ENCODE results near the gene GTF2A1L.
"Not testable (repeated sequence)": the region's sequence is repeated elsewhere in the genome, so short reads cannot be mapped to it uniquely, and the experiment has no call there.

The GTF2A1L gene

GRCh38 chr2:48587961-48588360 is 29.7 kb upstream of the GTF2A1L start:
- Histone ChIP-seq H3K36me3 (replicated peaks) (no peaks in the 10 kb centered on the region), H3K27me3 (replicated peaks) (no peaks in the 10 kb centered on the region), H3K4me3 (ENCODE audit: low read depth, low read length) (no peak overlapping the region), H3K27ac (no peak overlapping the region)
- TF ChIP-seq, protein P1, sequence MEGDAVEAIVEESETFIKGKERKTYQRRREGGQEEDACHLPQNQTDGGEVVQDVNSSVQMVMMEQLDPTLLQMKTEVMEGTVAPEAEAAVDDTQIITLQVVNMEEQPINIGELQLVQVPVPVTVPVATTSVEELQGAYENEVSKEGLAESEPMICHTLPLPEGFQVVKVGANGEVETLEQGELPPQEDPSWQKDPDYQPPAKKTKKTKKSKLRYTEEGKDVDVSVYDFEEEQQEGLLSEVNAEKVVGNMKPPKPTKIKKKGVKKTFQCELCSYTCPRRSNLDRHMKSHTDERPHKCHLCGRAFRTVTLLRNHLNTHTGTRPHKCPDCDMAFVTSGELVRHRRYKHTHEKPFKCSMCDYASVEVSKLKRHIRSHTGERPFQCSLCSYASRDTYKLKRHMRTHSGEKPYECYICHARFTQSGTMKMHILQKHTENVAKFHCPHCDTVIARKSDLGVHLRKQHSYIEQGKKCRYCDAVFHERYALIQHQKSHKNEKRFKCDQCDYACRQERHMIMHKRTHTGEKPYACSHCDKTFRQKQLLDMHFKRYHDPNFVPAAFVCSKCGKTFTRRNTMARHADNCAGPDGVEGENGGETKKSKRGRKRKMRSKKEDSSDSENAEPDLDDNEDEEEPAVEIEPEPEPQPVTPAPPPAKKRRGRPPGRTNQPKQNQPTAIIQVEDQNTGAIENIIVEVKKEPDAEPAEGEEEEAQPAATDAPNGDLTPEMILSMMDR (IDR thresholded peaks at IDR 0.05; ENCODE audit: low read depth, low read length, missing control alignments), result no peak
- in situ Hi-C loops (cut with HindIII; ENCODE audit: low pct_ligation_motif_present, low sequenced_read_pairs), result no loop called here
- DNase-seq, result no peak

DNA sequence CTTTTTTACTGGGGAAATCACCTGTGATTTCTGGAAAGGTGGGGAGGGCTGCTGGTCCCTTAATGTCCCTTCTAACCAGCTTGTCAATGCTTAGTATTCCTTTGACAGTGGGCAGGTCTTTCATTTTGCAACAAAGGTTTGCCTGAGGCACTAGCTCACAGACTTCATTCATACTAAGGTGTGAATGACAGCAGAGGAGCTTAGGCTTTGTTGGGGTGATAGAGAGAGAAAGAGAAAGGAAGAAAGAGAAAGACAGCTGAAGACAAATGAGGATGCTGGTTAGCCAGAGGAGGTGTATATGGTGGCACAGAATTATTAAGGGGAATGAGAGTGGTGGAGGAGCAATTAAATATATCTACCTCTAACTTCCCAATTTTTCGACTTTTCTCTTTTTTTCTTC is 28.9 kb upstream of the GTF2A1L start:
- in situ Hi-C loops (cut with HindIII; ENCODE audit: low pct_ligation_motif_present, low sequenced_read_pairs), result no loop called here

DNA sequence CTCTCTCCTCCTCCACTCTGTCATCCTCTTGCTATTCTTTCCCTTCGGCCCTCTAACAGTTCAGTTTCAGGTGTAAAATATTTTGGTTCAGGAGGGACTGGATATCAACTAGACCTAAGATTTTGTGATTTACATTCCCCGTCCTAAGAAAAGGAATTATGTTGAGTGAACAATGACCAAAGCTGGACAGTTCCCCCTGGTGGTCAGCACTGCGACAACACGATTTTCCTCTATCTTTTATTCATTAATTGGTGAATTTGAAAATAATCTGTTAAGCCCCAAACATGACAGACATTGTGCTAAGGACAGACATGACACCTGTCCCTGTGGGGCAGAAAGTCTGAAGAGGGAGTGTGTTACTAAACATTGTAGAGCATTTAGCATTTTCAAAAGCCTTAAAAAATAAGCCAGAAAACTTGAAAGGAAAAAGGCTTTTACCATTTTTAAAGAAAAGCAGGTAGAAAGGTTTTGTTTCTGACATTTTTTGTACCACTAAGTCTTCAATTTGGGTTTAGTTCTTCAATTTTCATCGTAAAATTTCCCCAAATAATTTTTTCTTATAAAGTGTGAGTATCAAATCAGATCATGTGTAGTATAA is 28.4 kb upstream of the GTF2A1L start:
- Histone ChIP-seq H3K27me3 (replicated peaks) (no peaks in the 10 kb centered on the region), H3K4me3 (ENCODE audit: low read depth, low read length) (no peak overlapping the region), H3K36me3 (replicated peaks) (no peaks in the 10 kb centered on the region), H3K27ac (no peak overlapping the region)
- in situ Hi-C loops (cut with HindIII; ENCODE audit: low pct_ligation_motif_present, low sequenced_read_pairs), result no loop called here
- peak; percentile 48 for DNase-seq
- TF ChIP-seq, protein P1 (IDR thresholded peaks at IDR 0.05; ENCODE audit: low read depth, low read length, missing control alignments), result peak; percentile 84

More for the DNA sequence above, 28.9 kb upstream of the GTF2A1L start:
- no peak overlapping the region for H3K27ac ChIP-seq
- H3K4me3 ChIP-seq (ENCODE audit: low read depth, low read length), result no peak overlapping the region
- TF ChIP-seq, protein P1 (IDR thresholded peaks at IDR 0.05; ENCODE audit: low read depth, low read length, missing control alignments), result no peak
- no peaks in the 10 kb centered on the region for H3K36me3 ChIP-seq (replicated peaks)
- no peaks in the 10 kb centered on the region for H3K27me3 ChIP-seq (replicated peaks)
- DNase-seq, result no peak

GRCh38 chr2:48590017-48590416 is 27.6 kb upstream of the GTF2A1L start:
- no peak for DNase-seq
- Histone ChIP-seq H3K4me3 (ENCODE audit: low read depth, low read length) (no peak overlapping the region), H3K36me3 (replicated peaks) (no peaks in the 10 kb centered on the region), H3K27ac (no peak overlapping the region), H3K27me3 (replicated peaks) (no peaks in the 10 kb centered on the region)
- TF ChIP-seq, protein P1 (IDR thresholded peaks at IDR 0.05; ENCODE audit: low read depth, low read length, missing control alignments), result no peak
- in situ Hi-C loops (cut with HindIII; ENCODE audit: low pct_ligation_motif_present, low sequenced_read_pairs), result no loop called here

DNA sequence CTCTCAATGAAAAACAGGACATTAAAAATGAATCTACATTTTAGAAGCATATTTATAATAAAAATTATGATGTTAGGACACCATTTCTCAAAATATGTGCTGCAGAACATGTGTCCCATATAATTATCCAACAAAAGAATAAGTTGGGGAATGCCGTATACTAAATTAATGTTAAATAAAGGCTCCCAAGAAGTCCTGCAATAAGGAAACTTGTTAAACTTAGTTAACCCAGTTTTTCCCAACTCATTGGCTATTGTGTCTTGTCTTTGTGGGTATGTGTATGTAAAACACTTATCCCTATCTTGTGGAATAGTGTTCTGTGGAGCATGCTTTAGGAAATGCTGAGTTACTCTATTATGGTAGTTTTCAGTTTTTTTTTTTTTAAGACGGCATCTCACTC is 25.6 kb upstream of the GTF2A1L start:
- TF ChIP-seq, protein P1 (IDR thresholded peaks at IDR 0.05; ENCODE audit: low read depth, low read length, missing control alignments), result no peak
- H3K36me3 ChIP-seq (replicated peaks), result no peaks in the 10 kb centered on the region
- H3K27ac ChIP-seq, result no peak overlapping the region
- DNase-seq, result no peak
- H3K4me3 ChIP-seq (ENCODE audit: low read depth, low read length), result no peak overlapping the region
- no peaks in the 10 kb centered on the region for H3K27me3 ChIP-seq (replicated peaks)
- in situ Hi-C loops (cut with HindIII; ENCODE audit: low pct_ligation_motif_present, low sequenced_read_pairs), result no loop called here

- H3K4me3 ChIP-seq (ENCODE audit: low read depth, low read length); H3K36me3 ChIP-seq (replicated peaks); DNase-seq; in situ Hi-C loops (cut with HindIII; ENCODE audit: low pct_ligation_motif_present, low sequenced_read_pairs); H3K27me3 ChIP-seq (replicated peaks); H3K27ac ChIP-seq: not testable (repeated sequence)
Observed at GRCh38 chr2:48596751-48597150, 20.9 kb upstream of the GTF2A1L start.

Data from brain microvascular endothelial cell (primary cell).